T-cell (primary cell): Measurements from ENCODE around the gene NAPB. TPM values are rescaled to one million over a fixed set of nuclear protein-coding genes. Genes with fewer than 3 reads are reported as not detected.

ENCODE experiments used
- ATAC-seq, 4 experiments: fragments of 200-7000 bp in 3 of 4; fragments of 150-1000 bp in 1 of 4; cut with Tn5 transposase; replicated peaks in 1 of 4; 1 replicate in 3 of 4; 2 replicates in 1 of 4; pipeline ENCODE4 v1.10.0; 2021; ENCODE audit warnings: moderate library complexity in 3 of 4, mild to moderate bottlenecking in 2 of 4, moderate number of reproducible peaks in 1 of 4
- CTCF ChIA-PET, 2 donors: fragments of 300-600 bp; sonication (Branson Sonifier 250); formaldehyde crosslinking; loops; one replicate each; lab custom pipeline; 2022; ENCODE audit warnings: antibody characterized with exemption in 2 of 2; lab: Charles Lee
- POLR2A ChIA-PET, 2 donors: fragments of 300-600 bp; sonication (Branson Sonifier 250); formaldehyde crosslinking; loops; one replicate each; lab custom pipeline; 2022; ENCODE audit warnings: antibody characterized with exemption in 2 of 2; lab: Charles Lee
- DNase-seq, 35 experiments: peaks; one replicate each; pipeline versions ENCODE4 v3.0.0 to v3.0.0-alpha.2; 2013 to 2023
- H3K27ac ChIP-seq: one replicate; pipeline ENCODE4 v1.5.1; 2013; ENCODE audit warnings: low read length
- H3K27me3 ChIP-seq, 2 experiments: replicated peaks in 1 of 2; 1 replicate in 1 of 2; 2 replicates in 1 of 2; pipeline versions ENCODE4 v1.6.1 to v1.7.0; 2013; ENCODE audit warnings: low read length in 1 of 2, mixed read lengths in 1 of 2; ENCODE audit not compliant: control insufficient read depth in 2 of 2, insufficient read depth in 2 of 2; ENCODE audit errors: extremely low read depth in 1 of 2
- H3K36me3 ChIP-seq, 2 donors: 1 replicate in 1 of 2; 2 replicates in 1 of 2; pipeline versions ENCODE4 v1.6.1 to v1.7.0; 2013; ENCODE audit warnings: low read length in 1 of 2; ENCODE audit not compliant: control insufficient read depth in 2 of 2, insufficient read depth in 1 of 2; ENCODE audit errors: extremely low read depth in 1 of 2
- H3K4me1 ChIP-seq, 2 experiments: 1 replicate in 1 of 2; 2 replicates in 1 of 2; pipeline versions ENCODE4 v1.6.1 to v1.7.0; 2013; ENCODE audit warnings: low read length in 2 of 2, mixed read lengths in 1 of 2; ENCODE audit not compliant: insufficient read depth in 2 of 2, control insufficient read depth in 1 of 2; ENCODE audit errors: extremely low read depth in 1 of 2
- H3K4me3 ChIP-seq, 2 donors: 1 replicate in 1 of 2; 2 replicates in 1 of 2; pipeline versions ENCODE4 v1.5.1 to v1.7.0; 2013; ENCODE audit warnings: mild to moderate bottlenecking in 2 of 2, low read length in 1 of 2, moderate library complexity in 1 of 2; ENCODE audit not compliant: control insufficient read depth in 1 of 2; ENCODE audit errors: extremely low read depth in 1 of 2
- H3K9me3 ChIP-seq: 2 replicates; pipeline ENCODE4 v1.7.0; 2013
- H3K27ac Mint-ChIP-seq, 2 donors: one replicate each; pipeline ENCODE4 v1.8.0; 2020 to 2021; ENCODE audit warnings: mild to moderate bottlenecking in 2 of 2, mixed read lengths in 2 of 2
- H3K27me3 Mint-ChIP-seq, 2 donors: one replicate each; pipeline ENCODE4 v1.8.0; 2021 to 2022; ENCODE audit warnings: mixed read lengths in 2 of 2
- H3K36me3 Mint-ChIP-seq: one replicate; pipeline ENCODE4 v1.8.0; 2021; ENCODE audit warnings: mixed read lengths
- H3K4me1 Mint-ChIP-seq, 3 donors: one replicate each; pipeline ENCODE4 v1.8.0; 2020 to 2022; ENCODE audit warnings: mixed read lengths in 3 of 3, mild to moderate bottlenecking in 1 of 3
- H3K4me3 Mint-ChIP-seq, 3 donors: one replicate each; pipeline ENCODE4 v1.8.0; 2020 to 2022; ENCODE audit warnings: mild to moderate bottlenecking in 3 of 3, mixed read lengths in 3 of 3, moderate library complexity in 3 of 3
- H3K9me3 Mint-ChIP-seq, 3 donors: one replicate each; pipeline ENCODE4 v1.8.0; 2020 to 2022; ENCODE audit warnings: mixed read lengths in 3 of 3
- WGBS: methylation state at CpG from one replicate; pipeline ENCODE4 v1.1.5; 2013; ENCODE audit warnings: missing lambda C conversion rate; ENCODE audit not compliant: insufficient coverage; 5-methylcytosine and 5-hydroxymethylcytosine counted together
- total RNA-seq, 35 experiments: library from RNA in 6 of 35; stranded (reverse) in 6 of 35; fragments of 120-200 nt in 1 of 35; gene quantifications; one replicate each; pipeline versions ENCODE4 v1.2.1 to v1.2.4 and lab custom pipeline; 2013 to 2026

The NAPB gene
- total RNA-seq, 5 donors from 2014 or later (not counting 1 experiment from before 2014, with no cell fraction given), result 10.4 to 14.6 (median 12.2) TPM

DNA sequence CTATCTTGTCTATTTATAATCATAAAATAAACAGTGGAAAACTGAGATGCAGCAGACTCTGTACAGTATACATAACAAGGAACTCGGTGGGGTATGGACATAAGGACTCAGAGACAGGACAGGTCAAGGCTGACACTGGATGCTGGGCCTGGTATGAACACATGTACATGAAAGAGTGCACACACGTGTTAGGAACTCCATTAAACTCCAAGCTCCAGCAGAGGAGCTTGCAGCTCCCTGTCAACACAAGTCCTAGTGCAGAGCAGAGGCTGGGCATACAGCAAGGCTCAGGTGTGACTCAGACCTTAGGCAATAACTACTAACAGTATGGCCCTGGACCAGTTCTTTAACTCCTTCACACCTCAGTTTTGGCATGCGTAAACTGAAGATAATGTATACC lies 17.1 kb downstream of the NAPB start:
- no peak overlapping the region for H3K27ac Mint-ChIP-seq
- H3K36me3 ChIP-seq, result peaks cover 0 to 14% of the 10 kb centered on the region in 2 donors
- H3K4me1 ChIP-seq, result peaks cover 3 to 10% of the 10 kb centered on the region in 2 experiments
- no peaks in the 10 kb centered on the region for H3K27me3 Mint-ChIP-seq
- CTCF ChIA-PET, result interaction anchor here in 1 of 2 donors (0.7 kb wide), 1 partner anchor 38 kb away, joined by 5 read pairs; no protein-coding TSS in a partner anchor
- H3K4me1 Mint-ChIP-seq, result peaks cover 29 to 43% (median 39%) of the 10 kb centered on the region in 3 donors
- H3K36me3 Mint-ChIP-seq, result peaks cover 14% of the 10 kb centered on the region
- H3K9me3 ChIP-seq, result no peaks in the 10 kb centered on the region
- H3K9me3 Mint-ChIP-seq, result no peaks in the 10 kb centered on the region
- no peak for ATAC-seq
- no peak for DNase-seq
- no peak overlapping the region for H3K27ac ChIP-seq
- 46% methylated on average over 1 of the region's 3 CpGs for WGBS
- POLR2A ChIA-PET, result no interaction called here
- H3K27me3 ChIP-seq, result no peaks in the 10 kb centered on the region
- H3K4me3 Mint-ChIP-seq, result no peak overlapping the region
- H3K4me3 ChIP-seq, result no peak overlapping the region

- POLR2A ChIA-PET, result no interaction called here
- peaks cover 29 to 48% (median 39%) of the 10 kb centered on the region in 3 donors for H3K4me1 Mint-ChIP-seq
These were observed 17.5 kb downstream of the NAPB start for GRCh38 chr20:23403751-23404150.

GRCh38 chr20:23401051-23401450 lies 20.2 kb downstream of the NAPB start:
- Mint-ChIP-seq H3K27me3 (no peaks in the 10 kb centered on the region), H3K36me3 (peaks cover 25% of the 10 kb centered on the region), H3K4me1 (peaks cover 19 to 33% (median 30%) of the 10 kb centered on the region in 3 donors), H3K4me3 (no peak overlapping the region), H3K27ac (no peak overlapping the region), H3K9me3 (no peaks in the 10 kb centered on the region)
- Histone ChIP-seq H3K27ac (no peak overlapping the region), H3K36me3 (peaks cover 0 to 16% of the 10 kb centered on the region in 2 donors), H3K9me3 (no peaks in the 10 kb centered on the region), H3K4me3 (no peak overlapping the region), H3K27me3 (no peaks in the 10 kb centered on the region), H3K4me1 (peaks cover 0 to 5% of the 10 kb centered on the region in 2 experiments)
- DNase-seq (no peak), ATAC-seq (no peak)
- ChIA-PET POLR2A (no interaction called here), CTCF (interaction anchor here in 1 of 2 donors (0.9 kb wide), 1 partner anchor 51 kb away, joined by 4 read pairs; no protein-coding TSS in a partner anchor)
- 100% methylated on average over 1 of the region's 5 CpGs for WGBS

More at GRCh38 chr20:23403751-23404150, 17.5 kb downstream of the NAPB start:
- H3K27me3 Mint-ChIP-seq, result no peaks in the 10 kb centered on the region
- CTCF ChIA-PET, result interaction anchor here in 1 of 2 donors (0.7 kb wide), 1 partner anchor 39 kb away, joined by 5 read pairs; no protein-coding TSS in a partner anchor
- H3K4me3 Mint-ChIP-seq, result no peak overlapping the region
- no peaks in the 10 kb centered on the region for H3K9me3 Mint-ChIP-seq
- DNase-seq, result no peak
- no peak overlapping the region for H3K27ac Mint-ChIP-seq
- Histone ChIP-seq H3K27ac (no peak overlapping the region), H3K9me3 (no peaks in the 10 kb centered on the region), H3K4me1 (peaks cover 3 to 8% of the 10 kb centered on the region in 2 experiments), H3K36me3 (peaks cover 0 to 14% of the 10 kb centered on the region in 2 donors), H3K27me3 (no peaks in the 10 kb centered on the region), H3K4me3 (no peak overlapping the region)
- peaks cover 18% of the 10 kb centered on the region for H3K36me3 Mint-ChIP-seq
- ATAC-seq, result no peak
- WGBS, result 96% methylated on average over 3 of the region's 5 CpGs

GRCh38 chr20:23399568-23400241 lies 21.6 kb downstream of the NAPB start:
- H3K9me3 ChIP-seq, result no peaks in the 10 kb centered on the region
- peaks cover 0 to 20% of the 10 kb centered on the region in 2 donors for H3K36me3 ChIP-seq
- peaks cover 31% of the 10 kb centered on the region for H3K36me3 Mint-ChIP-seq
- no peak for ATAC-seq
- H3K4me3 Mint-ChIP-seq, result no peak overlapping the region
- no peak overlapping the region for H3K27ac ChIP-seq
- CTCF ChIA-PET, result interaction anchor here in 1 of 2 donors (0.7 kb wide), 1 partner anchor 50 kb away, joined by 3 read pairs; no protein-coding TSS in a partner anchor
- H3K27me3 Mint-ChIP-seq, result no peaks in the 10 kb centered on the region
- no peak overlapping the region for H3K27ac Mint-ChIP-seq
- peak in 1 of 35 experiments; percentile 18 for DNase-seq
- POLR2A ChIA-PET, result no interaction called here
- peaks cover 0 to 5% of the 10 kb centered on the region in 2 experiments for H3K4me1 ChIP-seq
- H3K9me3 Mint-ChIP-seq, result no peaks in the 10 kb centered on the region
- H3K4me1 Mint-ChIP-seq, result peaks cover 14 to 28% (median 23%) of the 10 kb centered on the region in 3 donors
- no peaks in the 10 kb centered on the region for H3K27me3 ChIP-seq
- no peak overlapping the region for H3K4me3 ChIP-seq
- WGBS, result 31% methylated on average over 3 of the region's 6 CpGs

DNA sequence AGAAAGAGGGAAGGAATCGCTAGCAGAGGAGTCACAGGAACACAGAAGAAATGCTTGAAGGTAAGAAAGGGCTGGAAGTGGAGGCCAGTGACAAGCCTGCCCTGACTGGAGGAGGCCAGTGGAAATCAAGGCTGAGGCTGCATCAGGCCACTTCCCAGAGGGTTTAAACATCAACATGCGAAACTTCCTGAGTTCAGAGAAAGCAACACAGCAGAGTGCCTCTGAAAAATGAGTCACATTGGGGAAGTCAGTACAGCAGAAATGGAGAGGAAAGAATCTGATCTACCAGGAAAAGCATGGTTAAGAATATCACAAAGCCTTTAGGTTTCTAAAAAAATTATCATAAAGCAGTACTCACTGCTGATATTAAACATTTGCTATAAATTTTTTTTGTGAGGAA lies 23.3 kb downstream of the NAPB start:
- 100% methylated on average over 1 of the region's 2 CpGs for WGBS
- POLR2A ChIA-PET, result no interaction called here

GRCh38 chr20:23396950-23397627 lies 24.2 kb downstream of the NAPB start:
- Mint-ChIP-seq H3K4me3 (no peak overlapping the region), H3K27ac (no peak overlapping the region), H3K9me3 (no peaks in the 10 kb centered on the region), H3K36me3 (peaks cover 48% of the 10 kb centered on the region), H3K4me1 (peaks cover 14 to 27% (median 19%) of the 10 kb centered on the region in 3 donors), H3K27me3 (no peaks in the 10 kb centered on the region)
- H3K4me1 ChIP-seq, result peaks cover 0 to 5% of the 10 kb centered on the region in 2 experiments
- peaks cover 4 to 34% of the 10 kb centered on the region in 2 donors for H3K36me3 ChIP-seq
- no peaks in the 10 kb centered on the region for H3K27me3 ChIP-seq
- ATAC-seq, result no peak
- ChIA-PET POLR2A (no interaction called here), CTCF (no interaction called here)
- no peaks in the 10 kb centered on the region for H3K9me3 ChIP-seq
- no peak overlapping the region for H3K4me3 ChIP-seq
- 96% methylated on average over 4 of the region's 6 CpGs for WGBS
- no peak for DNase-seq
- H3K27ac ChIP-seq, result no peak overlapping the region

More for the DNA sequence above, 23.3 kb downstream of the NAPB start:
- Histone ChIP-seq H3K36me3 (peaks cover 4 to 37% of the 10 kb centered on the region in 2 donors), H3K4me3 (no peak overlapping the region), H3K9me3 (no peaks in the 10 kb centered on the region), H3K4me1 (peaks cover 0 to 5% of the 10 kb centered on the region in 2 experiments), H3K27ac (no peak overlapping the region), H3K27me3 (no peaks in the 10 kb centered on the region)
- Mint-ChIP-seq H3K4me1 (peaks cover 14 to 27% (median 19%) of the 10 kb centered on the region in 3 donors), H3K36me3 (peaks cover 45% of the 10 kb centered on the region), H3K9me3 (no peaks in the 10 kb centered on the region), H3K27me3 (no peaks in the 10 kb centered on the region), H3K27ac (peak overlapping the region in 1 of 2 donors; percentile 66), H3K4me3 (no peak overlapping the region)
- ATAC-seq (no peak), DNase-seq (no peak)
- CTCF ChIA-PET, result no interaction called here
